Astrocyte (in vitro differentiated cells and primary cell): Measurements from ENCODE around the gene TNKS1BP1. TPM values are rescaled to one million over a fixed set of nuclear protein-coding genes. Genes with fewer than 3 reads are reported as not detected.

Experiments
- DNase-seq: peaks from one replicate; pipeline ENCODE4 v3.0.0-alpha.2; 2010; ENCODE audit warnings: low read depth
- FAIRE-seq: peaks from 2 replicates; lab custom pipeline; 2011; peaks lifted over from hg19 to GRCh38; lab: Jason Lieb, UNC
- H2AFZ ChIP-seq: 2 replicates; pipeline ENCODE4 v1.6.0; 2012; ENCODE audit warnings: low read depth, low read length, inconsistent platforms
- H3K27ac ChIP-seq: 2 replicates; pipeline ENCODE4 v1.5.1; 2011; ENCODE audit warnings: low read depth, low read length, inconsistent platforms
- H3K27me3 ChIP-seq: 2 replicates; pipeline ENCODE4 v1.6.0; 2011; ENCODE audit warnings: low read length, inconsistent platforms; ENCODE audit not compliant: insufficient read depth
- H3K36me3 ChIP-seq: 2 replicates; pipeline ENCODE4 v1.5.1; 2011; ENCODE audit warnings: low read length, inconsistent platforms; ENCODE audit not compliant: insufficient read depth
- H3K4me1 ChIP-seq: 2 replicates; pipeline ENCODE4 v1.5.1; 2011; ENCODE audit warnings: low read length, inconsistent platforms; ENCODE audit not compliant: insufficient read depth
- H3K4me2 ChIP-seq: 2 replicates; pipeline ENCODE4 v1.6.0; 2012; ENCODE audit warnings: low read length, inconsistent platforms
- H3K4me3 ChIP-seq: 2 replicates; pipeline ENCODE4 v1.5.1; 2011; ENCODE audit warnings: low read depth, mild to moderate bottlenecking, low read length, inconsistent platforms; ENCODE audit not compliant: insufficient read depth
- H3K79me2 ChIP-seq: 2 replicates; pipeline ENCODE4 v1.6.0; 2012; ENCODE audit warnings: mild to moderate bottlenecking, low read length, inconsistent platforms; ENCODE audit not compliant: insufficient read depth
- H3K9ac ChIP-seq: 2 replicates; pipeline ENCODE4 v1.6.0; 2012; ENCODE audit warnings: mild to moderate bottlenecking, low read length, inconsistent platforms
- H3K9me3 ChIP-seq: 2 replicates; pipeline ENCODE4 v1.5.1; 2012; ENCODE audit warnings: low read depth, mild to moderate bottlenecking, low read length, inconsistent platforms; ENCODE audit not compliant: insufficient read depth
- H4K20me1 ChIP-seq: 2 replicates; pipeline ENCODE4 v1.6.0; 2012; ENCODE audit warnings: low read length, inconsistent platforms; ENCODE audit not compliant: insufficient read depth
- H3K27ac Mint-ChIP-seq: one replicate; pipeline ENCODE4 v1.8.0; 2021; ENCODE audit warnings: mild to moderate bottlenecking, mixed read lengths; ENCODE audit not compliant: unreplicated experiment
- H3K27me3 Mint-ChIP-seq: one replicate; pipeline ENCODE4 v1.8.0; 2021; ENCODE audit warnings: low read depth, mixed read lengths; ENCODE audit not compliant: unreplicated experiment
- H3K36me3 Mint-ChIP-seq: one replicate; pipeline ENCODE4 v1.8.0; 2021; ENCODE audit warnings: low read depth, mixed read lengths; ENCODE audit not compliant: unreplicated experiment
- H3K4me1 Mint-ChIP-seq: one replicate; pipeline ENCODE4 v1.8.0; 2021; ENCODE audit warnings: low read depth, mixed read lengths; ENCODE audit not compliant: unreplicated experiment
- H3K4me3 Mint-ChIP-seq: one replicate; pipeline ENCODE4 v1.8.0; 2021; ENCODE audit warnings: mild to moderate bottlenecking, moderate library complexity, mixed read lengths; ENCODE audit not compliant: unreplicated experiment
- H3K9me3 Mint-ChIP-seq: one replicate; pipeline ENCODE4 v1.8.0; 2021; ENCODE audit warnings: mild to moderate bottlenecking, mixed read lengths; ENCODE audit not compliant: unreplicated experiment
- CTCF ChIP-seq: IDR thresholded peaks from 2 replicates; pipeline ENCODE4 v1.5.1; 2011; ENCODE audit warnings: low read depth, mild to moderate bottlenecking, inconsistent platforms, low read length, moderate library complexity; ENCODE audit not compliant: insufficient read depth
- EZH2 ChIP-seq: IDR thresholded peaks from 2 replicates; pipeline ENCODE4 v1.6.1; 2012; ENCODE audit warnings: mild to moderate bottlenecking, low read length, inconsistent platforms; ENCODE audit not compliant: insufficient read depth
- total RNA-seq: library from RNA; stranded (reverse); gene quantifications from 2 replicates; pipeline ENCODE4 v1.2.1, GENCODE V29; 2021

Gene TNKS1BP1
- total RNA-seq, 1 donor from 2014 or later = 149 TPM

DNA sequence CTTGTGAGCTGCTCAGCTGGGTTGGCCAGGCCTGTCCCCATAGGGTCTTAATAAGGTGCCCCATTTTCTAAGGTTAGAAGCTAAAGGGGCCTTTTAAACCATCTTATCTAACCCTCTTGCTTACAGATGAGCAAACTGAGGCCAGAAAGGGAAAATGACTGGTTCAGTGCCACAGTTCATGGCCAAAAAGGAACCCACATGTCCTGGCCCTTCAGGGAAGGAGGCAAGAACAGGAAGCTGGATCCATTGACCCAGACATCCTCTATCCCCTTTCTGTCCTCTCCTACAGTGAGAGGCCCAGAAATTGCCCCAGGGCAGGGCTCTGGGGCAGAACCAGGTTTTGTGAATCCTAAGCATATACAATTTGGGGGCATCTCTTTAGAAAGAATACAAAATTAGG lies 46.2 kb upstream of the TNKS1BP1 start:
- no peaks in the 10 kb centered on the region for H4K20me1 ChIP-seq
- FAIRE-seq (no peak), DNase-seq (no peak)
- H2AFZ ChIP-seq = no peak overlapping the region
- H3K9ac ChIP-seq = no peak overlapping the region
- TF ChIP-seq EZH2 = no peak
- TF ChIP-seq CTCF = no peak
- no peak overlapping the region for H3K27ac ChIP-seq
- Mint-ChIP-seq H3K4me1 (no peaks in the 10 kb centered on the region), H3K27me3 (peaks cover 18% of the 10 kb centered on the region), H3K4me3 (no peak overlapping the region), H3K9me3 (peaks cover 1% of the 10 kb centered on the region), H3K36me3 (no peaks in the 10 kb centered on the region), H3K27ac (no peak overlapping the region)
- no peaks in the 10 kb centered on the region for H3K9me3 ChIP-seq
- H3K4me1 ChIP-seq = peaks cover 4% of the 10 kb centered on the region
- H3K4me3 ChIP-seq = no peak overlapping the region
- H3K79me2 ChIP-seq = no peaks in the 10 kb centered on the region
- no peak overlapping the region for H3K4me2 ChIP-seq
- peaks cover 4% of the 10 kb centered on the region for H3K27me3 ChIP-seq
- no peaks in the 10 kb centered on the region for H3K36me3 ChIP-seq

GRCh38 chr11:57370251-57370650 lies 45.5 kb upstream of the TNKS1BP1 start:
- peaks cover 4% of the 10 kb centered on the region for H3K27me3 ChIP-seq
- H3K4me3 ChIP-seq = no peak overlapping the region
- H3K79me2 ChIP-seq = no peaks in the 10 kb centered on the region
- H3K27me3 Mint-ChIP-seq = peaks cover 22% of the 10 kb centered on the region
- H3K9ac ChIP-seq = no peak overlapping the region
- no peaks in the 10 kb centered on the region for H4K20me1 ChIP-seq
- H3K4me3 Mint-ChIP-seq = no peak overlapping the region
- no peak overlapping the region for H2AFZ ChIP-seq
- H3K4me1 ChIP-seq = peaks cover 4% of the 10 kb centered on the region
- FAIRE-seq = no peak
- H3K9me3 Mint-ChIP-seq = peaks cover 1% of the 10 kb centered on the region
- H3K4me1 Mint-ChIP-seq = no peaks in the 10 kb centered on the region
- no peak overlapping the region for H3K4me2 ChIP-seq
- H3K27ac Mint-ChIP-seq = no peak overlapping the region
- H3K27ac ChIP-seq = no peak overlapping the region
- no peaks in the 10 kb centered on the region for H3K36me3 Mint-ChIP-seq
- TF ChIP-seq EZH2 = no peak
- no peak for TF ChIP-seq CTCF
- peak; percentile 5 for DNase-seq
- H3K9me3 ChIP-seq = no peaks in the 10 kb centered on the region
- no peaks in the 10 kb centered on the region for H3K36me3 ChIP-seq

GRCh38 chr11:57368845-57369232 lies 44.1 kb upstream of the TNKS1BP1 start:
- Histone ChIP-seq H3K36me3 (no peaks in the 10 kb centered on the region), H3K4me3 (no peak overlapping the region), H3K79me2 (no peaks in the 10 kb centered on the region), H3K9me3 (no peaks in the 10 kb centered on the region), H2AFZ (no peak overlapping the region), H3K27ac (no peak overlapping the region), H4K20me1 (no peaks in the 10 kb centered on the region), H3K27me3 (peaks cover 13% of the 10 kb centered on the region), H3K9ac (no peak overlapping the region), H3K4me2 (no peak overlapping the region), H3K4me1 (peaks cover 4% of the 10 kb centered on the region)
- no peaks in the 10 kb centered on the region for H3K4me1 Mint-ChIP-seq
- H3K9me3 Mint-ChIP-seq = peaks cover 4% of the 10 kb centered on the region
- TF ChIP-seq CTCF = no peak
- no peak for TF ChIP-seq EZH2
- no peak for DNase-seq
- no peak overlapping the region for H3K27ac Mint-ChIP-seq
- FAIRE-seq = no peak
- no peaks in the 10 kb centered on the region for H3K36me3 Mint-ChIP-seq
- peaks cover 34% of the 10 kb centered on the region for H3K27me3 Mint-ChIP-seq
- H3K4me3 Mint-ChIP-seq = no peak overlapping the region
